ENCODE data around the gene SLC23A2. TPM values are rescaled to one million over a fixed set of nuclear protein-coding genes. Genes with fewer than 3 reads are reported as not detected.

The SLC23A2 gene
- total RNA-seq = 10 to 100 TPM in 1 of 4 donors, 1 to 10 TPM in 3; 5.0 to 11.6 (median 7.9) TPM

GRCh38 chr20:5001174-5002076 lies at the start of gene SLC23A2:
TSS of gene SLC23A2 (minus strand) at chr20:5001510. CDS start at chr20:4932562, 68,948 bp downstream.
- TF ChIP-seq POLR2A (IDR thresholded peaks at IDR 0.05) = no peak
- no peak for TF ChIP-seq EP300 (IDR thresholded peaks at IDR 0.05; ENCODE audit: low read depth)
- TF ChIP-seq CTCF (IDR thresholded peaks at IDR 0.05) = no peak
- TF ChIP-seq POLR2AphosphoS5 (IDR thresholded peaks at IDR 0.05) = no peak
- DNase-seq = peak; percentile 51
- WGBS, 2 donors (ENCODE audit: low coverage in 1 of 2) = 1% methylated on average over 39 of the region's 88 CpGs; no CpG with 5 or more reads in 1 of the 2 donors
- H3K4me1 ChIP-seq = peaks cover 6 to 29% (median 14%) of the 10 kb centered on the region in 4 donors
- peak within 1 kb of the TSS; percentile 88 to 98 (median 95) for H3K4me3 ChIP-seq
- peak within 1 kb of the TSS; percentile 46 to 65 (median 60) for H3K27ac ChIP-seq
- intact Hi-C loops (cut with DNase I; ENCODE audit: low total_unique reads) (no loop called here), in situ Hi-C loops (cut with MboI; ENCODE audit: low pct_ligation_motif_present in 1 of 4, low pct_unique_long_range_greater_than_20kb in 1 of 4, low sequenced_read_pairs in 3 of 4) (no loop called here)
- H3K27me3 ChIP-seq = no peaks in the 10 kb centered on the region
- no peaks in the 10 kb centered on the region for H3K36me3 ChIP-seq
- H3K9me3 ChIP-seq = no peaks in the 10 kb centered on the region

GRCh38 chr20:5046656-5047339 lies 45.5 kb upstream of the SLC23A2 start:
- H3K4me1 ChIP-seq = no peaks in the 10 kb centered on the region
- in situ Hi-C loops (cut with MboI; ENCODE audit: low pct_ligation_motif_present in 1 of 4, low pct_unique_long_range_greater_than_20kb in 1 of 4, low sequenced_read_pairs in 3 of 4) = no loop called here
- TF ChIP-seq POLR2AphosphoS5 (IDR thresholded peaks at IDR 0.05) (no peak), EP300 (IDR thresholded peaks at IDR 0.05; ENCODE audit: low read depth) (no peak), CTCF (IDR thresholded peaks at IDR 0.05) (no peak), POLR2A (IDR thresholded peaks at IDR 0.05) (no peak)
- DNase-seq = no peak
- H3K27ac ChIP-seq = no peak overlapping the region
- WGBS, 2 donors (ENCODE audit: low coverage in 1 of 2) = 79 to 80% methylated on average over 8 of the region's 8 CpGs
- H3K27me3 ChIP-seq = no peaks in the 10 kb centered on the region
- H3K36me3 ChIP-seq = no peaks in the 10 kb centered on the region
- H3K4me3 ChIP-seq = no peak overlapping the region
- intact Hi-C loops (cut with DNase I; ENCODE audit: low total_unique reads) = no loop called here
- H3K9me3 ChIP-seq = no peaks in the 10 kb centered on the region

GRCh38 chr20:5045906-5046305 lies 44.6 kb upstream of the SLC23A2 start:
- no peak overlapping the region for H3K4me3 ChIP-seq
- H3K4me1 ChIP-seq = no peaks in the 10 kb centered on the region
- 70 to 74% methylated on average over 3 of the region's 3 CpGs for WGBS, 2 donors (ENCODE audit: low coverage in 1 of 2)
- no peaks in the 10 kb centered on the region for H3K27me3 ChIP-seq
- TF ChIP-seq POLR2A (IDR thresholded peaks at IDR 0.05) = no peak
- no peak for TF ChIP-seq POLR2AphosphoS5 (IDR thresholded peaks at IDR 0.05)
- no peaks in the 10 kb centered on the region for H3K9me3 ChIP-seq
- no peaks in the 10 kb centered on the region for H3K36me3 ChIP-seq
- H3K27ac ChIP-seq = no peak overlapping the region
- in situ Hi-C loops (cut with MboI; ENCODE audit: low pct_ligation_motif_present in 1 of 4, low pct_unique_long_range_greater_than_20kb in 1 of 4, low sequenced_read_pairs in 3 of 4) (no loop called here), intact Hi-C loops (cut with DNase I; ENCODE audit: low total_unique reads) (no loop called here)
- no peak for DNase-seq

GRCh38 chr20:5044075-5044620 lies 42.8 kb upstream of the SLC23A2 start:
- intact Hi-C loops (cut with DNase I; ENCODE audit: low total_unique reads) (no loop called here), in situ Hi-C loops (cut with MboI; ENCODE audit: low pct_ligation_motif_present in 1 of 4, low pct_unique_long_range_greater_than_20kb in 1 of 4, low sequenced_read_pairs in 3 of 4) (no loop called here)
- TF ChIP-seq POLR2A (IDR thresholded peaks at IDR 0.05) = no peak
- no peak for TF ChIP-seq POLR2AphosphoS5 (IDR thresholded peaks at IDR 0.05)
- no peak for TF ChIP-seq CTCF (IDR thresholded peaks at IDR 0.05)
- TF ChIP-seq EP300 (IDR thresholded peaks at IDR 0.05; ENCODE audit: low read depth) = no peak
- H3K4me1 ChIP-seq = no peaks in the 10 kb centered on the region
- no peaks in the 10 kb centered on the region for H3K27me3 ChIP-seq
- H3K9me3 ChIP-seq = no peaks in the 10 kb centered on the region
- no peak overlapping the region for H3K4me3 ChIP-seq
- no peak for DNase-seq
- H3K36me3 ChIP-seq = no peaks in the 10 kb centered on the region
- 86 to 92% methylated on average over 7 to 10 of the region's 10 CpGs for WGBS, 2 donors (ENCODE audit: low coverage in 1 of 2)
- H3K27ac ChIP-seq = no peak overlapping the region
